ENCODE measurements around the gene CTXND2.
A peak's percentile ranks its signal among the peaks of the same experiment; 100 is the strongest.

Gene CTXND2

GRCh38 chr1:150954708-150955107, 67.8 kb downstream of the CTXND2 start:
- TF ChIP-seq CTCF (IDR thresholded peaks at IDR 0.05): no peak
- H3K27ac ChIP-seq: no peak overlapping the region
- peaks cover 89% of the 10 kb centered on the region for H3K36me3 ChIP-seq
- H3K27me3 ChIP-seq: no peaks in the 10 kb centered on the region
- H3K4me3 ChIP-seq (ENCODE audit: low read depth in 1 of 2, low read length in 1 of 2): no peak overlapping the region
- H3K9me3 ChIP-seq: no peaks in the 10 kb centered on the region
- H3K4me1 ChIP-seq (ENCODE audit: control insufficient read depth in 1 of 2, insufficient read depth in 1 of 2, low read depth in 1 of 2, low read length in 1 of 2): no peaks in the 10 kb centered on the region

- Histone ChIP-seq H3K27ac (no peak overlapping the region), H3K4me1 (ENCODE audit: control insufficient read depth in 1 of 2, insufficient read depth in 1 of 2, low read depth in 1 of 2, low read length in 1 of 2) (no peaks in the 10 kb centered on the region), H3K36me3 (peaks cover 89% of the 10 kb centered on the region), H3K27me3 (no peaks in the 10 kb centered on the region), H3K4me3 (ENCODE audit: low read depth in 1 of 2, low read length in 1 of 2) (no peak overlapping the region), H3K9me3 (no peaks in the 10 kb centered on the region)
- no peak for TF ChIP-seq CTCF (IDR thresholded peaks at IDR 0.05)
These were observed 68.3 kb downstream of the CTXND2 start for GRCh38 chr1:150955280-150955679.

- Histone ChIP-seq H3K36me3 (peaks cover 89% of the 10 kb centered on the region), H3K27me3 (no peaks in the 10 kb centered on the region), H3K27ac (no peak overlapping the region), H3K9me3 (no peaks in the 10 kb centered on the region), H3K4me3 (ENCODE audit: low read depth in 1 of 2, low read length in 1 of 2) (no peak overlapping the region), H3K4me1 (ENCODE audit: control insufficient read depth in 1 of 2, insufficient read depth in 1 of 2, low read depth in 1 of 2, low read length in 1 of 2) (no peaks in the 10 kb centered on the region)
- no peak for TF ChIP-seq CTCF (IDR thresholded peaks at IDR 0.05)
These were observed 70.7 kb downstream of the CTXND2 start for GRCh38 chr1:150957666-150958065.

- H3K27me3 ChIP-seq: no peaks in the 10 kb centered on the region
- no peaks in the 10 kb centered on the region for H3K4me1 ChIP-seq (ENCODE audit: control insufficient read depth in 1 of 2, insufficient read depth in 1 of 2, low read depth in 1 of 2, low read length in 1 of 2)
- H3K9me3 ChIP-seq: no peaks in the 10 kb centered on the region
- H3K27ac ChIP-seq: no peak overlapping the region
- H3K4me3 ChIP-seq (ENCODE audit: low read depth in 1 of 2, low read length in 1 of 2): no peak overlapping the region
- TF ChIP-seq CTCF (IDR thresholded peaks at IDR 0.05): no peak
- H3K36me3 ChIP-seq: peaks cover 89% of the 10 kb centered on the region
These were observed 73.7 kb downstream of the CTXND2 start for GRCh38 chr1:150960646-150961045.

GRCh38 chr1:150961756-150962155, 74.8 kb downstream of the CTXND2 start:
- Histone ChIP-seq H3K27ac (peak overlapping the region; percentile 39), H3K4me3 (ENCODE audit: low read depth in 1 of 2, low read length in 1 of 2) (no peak overlapping the region), H3K4me1 (ENCODE audit: control insufficient read depth in 1 of 2, insufficient read depth in 1 of 2, low read depth in 1 of 2, low read length in 1 of 2) (no peaks in the 10 kb centered on the region), H3K36me3 (peaks cover 97% of the 10 kb centered on the region), H3K27me3 (no peaks in the 10 kb centered on the region), H3K9me3 (no peaks in the 10 kb centered on the region)
- no peak for TF ChIP-seq CTCF (IDR thresholded peaks at IDR 0.05)
